AML-193 (cell line): ENCODE data around the gene ZNF45.
"Not testable (repeated sequence)": the region's sequence is repeated elsewhere in the genome, so short reads cannot be mapped to it uniquely, and the experiment has no call there.

Experiments
- DNase-seq, 2 experiments: peaks; one replicate each; lab custom pipeline; 2025; lab: John Stamatoyannopoulos, UW

ZNF45 gene

DNA sequence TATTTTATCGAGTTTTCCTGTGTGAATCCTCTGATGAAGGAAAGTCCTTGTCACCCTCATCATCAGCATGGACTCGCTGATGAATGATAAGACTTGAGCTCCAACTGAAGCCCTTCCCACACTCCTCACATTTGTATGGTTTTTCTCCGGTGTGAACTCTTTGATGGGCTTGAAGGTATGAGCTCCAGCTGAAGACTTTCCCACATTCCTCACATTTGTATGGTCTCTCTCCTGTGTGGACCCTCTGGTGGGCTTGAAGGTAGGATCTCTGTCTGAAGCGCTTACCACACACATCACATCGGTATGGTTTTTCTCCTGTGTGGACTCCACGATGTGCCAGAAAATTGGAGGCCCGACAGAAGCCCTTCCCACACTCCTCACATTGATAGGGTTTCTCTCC lies 21.7 kb downstream of the ZNF45 start:
- DNase-seq, result no peak

GRCh38 chr19:43910884-43911283 lies 24.2 kb downstream of the ZNF45 start:
- no peak for DNase-seq

- DNase-seq, result no peak
These were observed 26.4 kb downstream of the ZNF45 start for GRCh38 chr19:43908659-43909058.

DNA sequence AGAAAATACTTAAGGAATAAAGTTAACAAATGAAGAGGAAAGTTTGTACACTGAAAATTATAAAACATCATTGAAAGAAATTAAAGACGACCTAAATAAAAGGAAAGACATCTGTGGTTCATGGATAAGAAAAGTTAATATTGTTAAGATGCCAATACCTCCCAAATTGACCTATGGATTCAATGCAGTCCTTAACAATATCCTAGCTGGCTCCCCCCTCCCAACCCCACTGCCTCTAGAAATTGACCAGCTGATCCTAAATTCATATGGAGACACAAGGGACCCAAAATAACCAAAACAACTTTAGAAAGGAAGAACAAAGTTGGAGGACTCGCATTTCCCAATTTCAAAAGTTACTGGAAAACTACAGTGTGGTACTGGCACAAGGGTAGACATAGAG lies 28.3 kb downstream of the ZNF45 start:
- no peak for DNase-seq

DNA sequence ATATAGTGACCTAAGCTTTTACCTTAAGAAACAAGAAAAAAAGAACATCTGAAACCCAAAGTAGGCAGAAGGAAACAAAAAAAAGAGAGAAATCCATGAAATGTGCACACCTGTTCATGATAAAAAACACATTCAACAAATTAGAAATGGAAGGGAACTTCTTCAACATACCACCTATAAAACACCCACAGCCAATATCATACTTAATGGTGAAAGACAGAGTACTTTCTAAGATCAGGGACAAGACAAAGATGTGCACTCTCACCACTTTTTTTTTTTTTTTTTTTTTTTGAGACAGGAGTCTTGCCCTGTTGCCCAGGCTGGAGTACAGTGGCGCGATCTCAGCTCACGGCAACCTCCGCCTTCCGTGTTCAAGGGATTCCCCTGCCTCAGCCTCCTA lies 29.2 kb downstream of the ZNF45 start:
- DNase-seq, result no peak

GRCh38 chr19:43902399-43902798 lies 32.7 kb downstream of the ZNF45 start:
- DNase-seq, result no peak

GRCh38 chr19:43901395-43902390 lies 33.4 kb downstream of the ZNF45 start:
- DNase-seq, result no peak

DNA sequence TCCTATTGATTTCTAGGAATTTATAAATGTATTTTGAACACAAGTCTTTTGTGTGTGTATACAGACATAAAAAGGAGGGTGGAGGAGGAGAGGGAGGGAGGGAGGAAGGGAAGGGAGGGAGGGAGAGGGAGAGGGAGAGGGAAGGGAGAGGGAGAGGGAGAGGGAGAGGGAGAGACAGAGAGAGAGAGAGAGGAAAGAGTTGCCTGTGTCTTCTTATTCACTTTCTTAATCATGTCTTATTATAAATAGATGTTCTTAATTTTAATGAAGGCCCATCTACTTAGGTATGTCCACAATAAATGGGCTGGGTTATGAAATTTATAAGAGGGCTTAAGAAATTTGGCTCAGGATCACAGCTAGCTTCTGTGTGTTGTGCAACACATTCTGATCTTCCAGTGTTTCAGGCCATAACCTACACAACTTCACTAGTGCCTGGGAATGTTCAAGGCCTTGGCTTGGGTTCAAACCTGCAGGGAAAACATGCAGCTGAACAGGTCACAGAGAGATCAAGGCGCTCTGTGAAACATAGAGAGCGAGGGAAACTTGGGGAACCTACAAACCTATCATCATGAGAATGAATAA lies 39.3 kb downstream of the ZNF45 start:
- no peak for DNase-seq

DNA sequence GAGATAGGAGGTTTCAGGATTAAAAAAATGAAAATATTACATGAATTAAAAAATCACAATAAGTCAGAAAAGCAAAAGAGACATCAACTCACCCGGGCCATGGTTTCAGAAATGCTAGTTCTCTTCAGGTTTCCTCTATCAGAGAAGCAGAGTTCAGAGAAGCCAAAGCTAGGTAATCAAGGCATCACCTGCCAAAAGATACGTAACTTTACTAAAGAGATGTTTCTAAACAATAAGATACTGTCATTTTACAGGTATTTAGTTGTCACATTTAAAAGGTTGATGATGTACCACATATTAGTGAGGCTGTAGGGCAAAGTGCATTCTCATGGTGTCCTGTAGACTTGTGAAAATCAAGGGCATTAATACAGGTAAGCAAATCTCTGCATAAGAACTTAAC lies 51.2 kb downstream of the ZNF45 start, which contains the start of gene ZNF404:
Gene ZNF404, minus strand, starts transcription at position 101 of the 400 bp plus-strand sequence.
- DNase-seq, result no peak

DNA sequence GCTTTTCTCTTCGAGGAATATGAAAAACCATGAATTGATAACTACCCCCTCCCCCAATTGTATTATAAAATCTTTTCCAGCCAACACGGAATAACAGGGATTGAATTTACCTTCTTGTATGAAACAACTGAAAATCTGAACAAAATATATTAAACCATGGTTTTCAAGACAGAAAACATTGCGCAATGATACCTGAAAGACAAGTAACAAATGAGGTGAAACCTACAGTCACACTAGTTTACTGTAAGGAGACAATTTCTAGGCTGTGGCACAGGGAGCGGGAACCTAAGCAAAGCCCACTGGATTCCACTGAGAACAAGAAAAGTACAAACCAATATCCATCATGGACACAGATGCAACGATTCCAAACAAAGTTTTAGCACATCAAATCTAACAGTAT lies 54.6 kb downstream of the ZNF45 start:
- DNase-seq, result no peak

DNA sequence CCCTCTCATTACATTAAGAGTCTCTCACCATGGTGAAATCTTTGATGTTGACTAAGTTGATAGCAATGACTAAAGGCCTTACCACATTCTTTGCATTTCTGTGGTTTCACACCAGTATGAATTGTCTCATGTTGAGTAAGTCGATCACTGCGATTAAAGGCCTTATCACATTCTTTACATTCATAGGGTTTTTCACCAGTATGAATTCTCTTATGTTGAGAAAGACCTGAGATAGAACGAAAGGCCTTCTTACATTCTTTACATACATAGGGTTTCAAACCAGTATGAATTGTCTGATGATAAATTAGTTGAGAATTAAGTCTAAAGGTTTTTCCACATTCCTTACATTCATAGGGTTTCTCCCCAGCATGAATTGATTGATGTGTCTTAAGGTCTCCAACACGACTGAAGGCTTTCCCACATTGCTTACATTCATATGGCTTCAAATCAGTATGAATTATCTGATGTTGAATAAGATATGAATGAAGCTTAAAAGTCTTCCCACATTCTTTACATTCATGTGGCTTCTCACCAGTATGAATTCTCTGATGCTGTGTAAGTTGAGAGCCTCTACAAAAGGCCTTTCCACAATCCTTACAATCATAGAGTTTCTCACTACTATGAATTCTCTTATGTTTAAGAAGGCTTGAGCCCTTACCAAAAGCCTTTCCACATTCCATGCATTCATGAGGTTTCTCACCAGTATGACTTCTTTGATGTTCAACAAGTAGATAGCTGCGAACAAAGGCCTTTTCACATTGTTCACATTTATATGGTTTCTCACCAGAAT lies 62.3 kb downstream of the ZNF45 start:
- DNase-seq, result no peak

DNA sequence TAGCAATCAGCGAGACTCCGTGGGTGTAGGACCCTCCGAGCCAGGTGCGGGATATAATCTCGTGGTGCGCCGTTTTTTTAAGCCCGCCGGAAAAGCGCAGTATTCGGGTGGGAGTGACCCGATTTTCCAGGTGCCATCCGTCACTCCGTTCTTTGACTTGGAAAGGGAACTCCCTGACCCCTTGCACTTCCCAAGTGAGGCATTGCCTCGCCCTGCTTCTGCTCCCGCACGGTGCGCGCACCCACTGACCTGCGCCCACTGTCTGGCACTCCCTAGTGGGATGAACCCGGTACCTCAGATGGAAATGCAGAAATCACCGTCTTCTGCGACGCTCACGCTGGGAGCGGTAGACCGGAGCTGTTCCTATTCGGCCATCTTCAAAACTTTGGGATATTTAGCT lies 68.2 kb downstream of the ZNF45 start:
- not testable (repeated sequence) for DNase-seq
